ENCODE data around the gene MLPH.

Gene MLPH

GRCh38 chr2:237600205-237600846 is 113.3 kb downstream of the MLPH start:
- no peak overlapping the region for H3K4me3 ChIP-seq (ENCODE audit: low read depth, low read length)
- no peak for DNase-seq (ENCODE audit: low read depth)
- TF ChIP-seq MAX (IDR thresholded peaks at IDR 0.05; ENCODE audit: low read depth, low read length) (no peak), MYC (IDR thresholded peaks at IDR 0.05; ENCODE audit: low read depth, low read length) (no peak), POLR2A (IDR thresholded peaks at IDR 0.05; ENCODE audit: extremely low read depth, insufficient read length) (no peak)
- TF ChIP-seq, protein P1, sequence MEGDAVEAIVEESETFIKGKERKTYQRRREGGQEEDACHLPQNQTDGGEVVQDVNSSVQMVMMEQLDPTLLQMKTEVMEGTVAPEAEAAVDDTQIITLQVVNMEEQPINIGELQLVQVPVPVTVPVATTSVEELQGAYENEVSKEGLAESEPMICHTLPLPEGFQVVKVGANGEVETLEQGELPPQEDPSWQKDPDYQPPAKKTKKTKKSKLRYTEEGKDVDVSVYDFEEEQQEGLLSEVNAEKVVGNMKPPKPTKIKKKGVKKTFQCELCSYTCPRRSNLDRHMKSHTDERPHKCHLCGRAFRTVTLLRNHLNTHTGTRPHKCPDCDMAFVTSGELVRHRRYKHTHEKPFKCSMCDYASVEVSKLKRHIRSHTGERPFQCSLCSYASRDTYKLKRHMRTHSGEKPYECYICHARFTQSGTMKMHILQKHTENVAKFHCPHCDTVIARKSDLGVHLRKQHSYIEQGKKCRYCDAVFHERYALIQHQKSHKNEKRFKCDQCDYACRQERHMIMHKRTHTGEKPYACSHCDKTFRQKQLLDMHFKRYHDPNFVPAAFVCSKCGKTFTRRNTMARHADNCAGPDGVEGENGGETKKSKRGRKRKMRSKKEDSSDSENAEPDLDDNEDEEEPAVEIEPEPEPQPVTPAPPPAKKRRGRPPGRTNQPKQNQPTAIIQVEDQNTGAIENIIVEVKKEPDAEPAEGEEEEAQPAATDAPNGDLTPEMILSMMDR (IDR thresholded peaks at IDR 0.05; ENCODE audit: low read depth, low read length): no peak

DNA sequence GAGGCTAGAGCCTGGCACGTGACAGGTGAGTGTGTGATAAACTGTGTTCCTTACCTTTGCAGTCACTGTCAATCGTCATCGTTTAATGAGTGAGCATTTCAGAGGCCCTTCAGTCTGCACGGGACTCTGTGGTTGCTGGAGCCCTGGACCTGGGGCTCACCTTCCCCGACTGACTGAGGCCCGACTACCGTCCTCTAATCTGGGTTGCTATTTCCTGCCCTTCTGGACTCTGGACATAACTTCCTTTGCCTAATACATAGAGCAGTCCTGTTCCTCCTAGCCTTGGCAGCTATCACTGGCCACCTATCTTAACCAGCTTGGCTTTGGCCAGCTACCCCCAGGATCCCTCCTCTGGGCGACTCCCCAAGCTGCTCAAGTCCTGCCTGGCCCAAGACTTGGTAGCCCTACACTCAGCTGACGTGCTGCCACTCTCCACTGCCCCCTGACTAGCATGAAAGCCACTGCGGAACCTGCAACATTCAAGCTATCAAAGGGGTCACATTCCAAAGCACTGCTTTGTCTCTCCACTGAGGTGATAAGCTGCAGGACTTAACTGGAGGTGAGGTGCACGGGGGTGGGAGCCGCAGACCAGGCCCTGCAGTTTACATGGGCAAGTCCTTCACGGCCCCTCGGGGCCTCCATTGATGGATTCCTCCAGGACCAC is 114.5 kb downstream of the MLPH start:
- no peak overlapping the region for H3K4me3 ChIP-seq (ENCODE audit: low read depth, low read length)
- TF ChIP-seq POLR2A (IDR thresholded peaks at IDR 0.05; ENCODE audit: extremely low read depth, insufficient read length) (no peak), MYC (IDR thresholded peaks at IDR 0.05; ENCODE audit: low read depth, low read length) (no peak), MAX (IDR thresholded peaks at IDR 0.05; ENCODE audit: low read depth, low read length) (no peak)
- TF ChIP-seq, protein P1 (IDR thresholded peaks at IDR 0.05; ENCODE audit: low read depth, low read length): no peak
- DNase-seq (ENCODE audit: low read depth): no peak

- H3K4me3 ChIP-seq (ENCODE audit: low read depth, low read length): no peak overlapping the region
Observed at GRCh38 chr2:237602409-237602808, 115.4 kb downstream of the MLPH start.

DNA sequence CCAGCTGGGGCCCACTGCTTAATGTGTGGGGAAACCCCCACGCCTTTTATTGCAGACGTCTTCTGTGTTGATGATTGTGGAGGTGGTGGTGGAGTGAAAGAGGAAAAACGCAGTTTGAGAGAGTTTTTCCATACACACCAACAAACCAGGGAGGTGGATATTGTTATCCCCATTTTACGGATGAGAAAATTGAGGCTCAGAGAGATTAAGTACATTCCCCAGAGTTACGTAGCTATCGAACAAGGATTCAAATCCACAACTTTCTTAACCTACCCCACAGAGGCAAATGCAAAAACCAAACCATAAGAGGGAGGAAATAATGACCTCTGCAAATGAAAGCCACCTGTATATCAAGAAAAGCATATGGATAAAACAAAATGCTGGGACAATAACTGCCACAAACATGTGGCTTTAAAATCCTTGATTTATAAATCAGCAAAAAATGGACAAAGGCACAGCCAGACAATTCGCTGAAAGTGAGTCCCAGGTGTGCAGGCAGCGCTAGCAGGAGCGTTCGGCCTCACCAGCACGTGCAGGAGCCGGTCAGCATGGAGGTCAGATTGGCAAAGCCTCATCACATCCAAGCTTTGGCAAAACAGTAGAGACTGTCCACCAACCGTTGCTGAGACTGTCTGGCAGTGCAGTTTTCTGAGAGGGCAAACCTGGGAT is 116.1 kb downstream of the MLPH start:
- no peak overlapping the region for H3K4me3 ChIP-seq (ENCODE audit: low read depth, low read length)
- no peak for DNase-seq (ENCODE audit: low read depth)
- TF ChIP-seq POLR2A (IDR thresholded peaks at IDR 0.05; ENCODE audit: extremely low read depth, insufficient read length) (no peak), MYC (IDR thresholded peaks at IDR 0.05; ENCODE audit: low read depth, low read length) (no peak), MAX (IDR thresholded peaks at IDR 0.05; ENCODE audit: low read depth, low read length) (no peak)
- TF ChIP-seq, protein P1 (IDR thresholded peaks at IDR 0.05; ENCODE audit: low read depth, low read length): no peak

More at GRCh38 chr2:237602409-237602808, 115.4 kb downstream of the MLPH start:
- no peak for TF ChIP-seq MYC (IDR thresholded peaks at IDR 0.05; ENCODE audit: low read depth, low read length)
- no peak for TF ChIP-seq POLR2A (IDR thresholded peaks at IDR 0.05; ENCODE audit: extremely low read depth, insufficient read length)
- TF ChIP-seq MAX (IDR thresholded peaks at IDR 0.05; ENCODE audit: low read depth, low read length): no peak
- TF ChIP-seq, protein P1 (IDR thresholded peaks at IDR 0.05; ENCODE audit: low read depth, low read length): no peak
- DNase-seq (ENCODE audit: low read depth): no peak

DNA sequence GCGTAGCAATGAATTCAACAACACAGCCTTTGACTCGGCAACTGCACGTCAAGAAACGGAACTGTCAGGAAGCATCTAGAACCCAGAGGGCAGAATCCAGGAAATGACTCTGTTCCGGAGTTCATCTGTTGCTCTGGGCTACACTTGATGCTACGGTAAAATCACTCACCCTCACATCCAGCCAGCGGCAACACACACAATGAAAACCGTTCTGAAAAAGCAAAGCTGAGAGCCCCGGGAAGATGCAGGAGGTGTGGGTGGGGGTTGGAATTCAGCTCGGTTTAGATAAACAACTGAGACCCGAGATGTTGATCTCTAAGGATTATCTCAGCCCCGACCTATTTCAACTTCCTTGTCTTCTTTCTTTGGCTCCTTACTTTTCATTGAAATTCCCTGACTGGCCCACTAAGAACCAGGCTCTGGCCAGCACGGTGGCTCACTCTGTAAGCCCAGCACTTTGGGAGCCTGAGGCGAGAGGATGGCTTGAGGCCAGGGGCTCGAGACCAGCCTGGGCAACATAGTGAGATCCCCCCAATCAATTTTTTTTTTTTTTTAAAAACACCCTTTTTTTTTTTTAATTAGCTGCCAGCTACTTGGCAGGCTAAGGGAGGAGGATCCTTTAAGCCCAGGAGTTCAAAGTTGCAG is 116.8 kb downstream of the MLPH start:
- no peak overlapping the region for H3K4me3 ChIP-seq (ENCODE audit: low read depth, low read length)
- DNase-seq (ENCODE audit: low read depth): peak; percentile 29
- TF ChIP-seq POLR2A (IDR thresholded peaks at IDR 0.05; ENCODE audit: extremely low read depth, insufficient read length) (no peak), MAX (IDR thresholded peaks at IDR 0.05; ENCODE audit: low read depth, low read length) (no peak), MYC (IDR thresholded peaks at IDR 0.05; ENCODE audit: low read depth, low read length) (no peak)
- TF ChIP-seq, protein P1 (IDR thresholded peaks at IDR 0.05; ENCODE audit: low read depth, low read length): no peak

Measured in NB4 (cell line).